IMR-90 (cell line): ENCODE results near the gene PRELID2.

Source experiments
- CTCF ChIP-seq: conservative IDR thresholded peaks from 2 replicates; pipeline ENCODE4 v1.5.1; 2012; ENCODE audit warnings: mild to moderate bottlenecking, low read depth, low read length, improper control_type of control experiment
- ELK1 ChIP-seq: fragments of 150-350 bp; IDR thresholded peaks from 2 replicates; pipeline ENCODE4 v1.6.1; 2016; ENCODE audit warnings: low read depth, mild to moderate bottlenecking, low read length, moderate library complexity, borderline replicate concordance
- MAFK ChIP-seq: IDR thresholded peaks from 2 replicates; pipeline ENCODE4 v1.6.1; 2012; ENCODE audit warnings: low read depth, low read length, improper control_type of control experiment
- MXI1 ChIP-seq: IDR thresholded peaks from 2 replicates; pipeline ENCODE4 v1.6.1; 2012; ENCODE audit warnings: low read depth, mild to moderate bottlenecking, low read length, moderate library complexity, borderline replicate concordance
- NFE2L2 ChIP-seq: fragments of 150-350 bp; IDR thresholded peaks from 2 replicates; pipeline ENCODE4 v1.6.1; 2016; ENCODE audit warnings: low read depth, mild to moderate bottlenecking, low read length
- POLR2A ChIP-seq: IDR thresholded peaks from 2 replicates; pipeline ENCODE4 v1.6.1; 2012; ENCODE audit warnings: mild to moderate bottlenecking, low read depth, low read length
- RAD21 ChIP-seq: IDR thresholded peaks from 2 replicates; pipeline ENCODE4 v1.6.1; 2012; ENCODE audit warnings: low read length, improper control_type of control experiment
- RCOR1 ChIP-seq: IDR thresholded peaks from 2 replicates; pipeline ENCODE4 v1.6.1; 2012; ENCODE audit warnings: mild to moderate bottlenecking, low read length, improper control_type of control experiment; ENCODE audit not compliant: insufficient replicate concordance
- RFX5 ChIP-seq: IDR thresholded peaks from 2 replicates; pipeline ENCODE4 v1.8.0; 2012; ENCODE audit warnings: low read depth, mild to moderate bottlenecking, low read length, moderate library complexity
- SMC3 ChIP-seq: fragments of 150-350 bp; IDR thresholded peaks from 2 replicates; pipeline ENCODE4 v1.6.1; 2016; ENCODE audit warnings: low read depth, mild to moderate bottlenecking, antibody characterized with exemption, low read length, moderate library complexity
- USF2 ChIP-seq: fragments of 150-350 bp; IDR thresholded peaks from 2 replicates; pipeline ENCODE4 v1.6.1; 2017; ENCODE audit warnings: mild to moderate bottlenecking, antibody characterized with exemption, low read length, low read depth

DNA sequence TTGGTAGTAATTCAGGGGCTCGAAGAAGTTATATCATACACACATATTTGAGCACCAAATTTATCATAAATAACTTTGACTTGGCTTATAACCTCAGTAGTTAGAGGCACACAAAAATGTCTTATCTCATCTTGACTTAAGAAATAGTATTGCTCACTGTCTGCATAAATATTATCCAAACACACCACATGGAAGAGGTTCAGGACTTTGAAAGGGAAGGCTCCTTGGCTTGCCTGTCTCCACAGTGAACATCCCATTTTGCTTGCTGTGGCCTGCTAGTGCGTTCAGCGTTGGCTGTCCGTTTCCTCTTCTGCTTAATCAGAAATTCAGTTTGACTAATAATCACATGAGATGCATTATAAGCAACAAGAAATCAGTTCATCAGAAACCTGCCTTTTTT is 23.8 kb upstream of the PRELID2 start:
- TF ChIP-seq CTCF (no peak), RCOR1 (no peak), USF2 (no peak), POLR2A (no peak), MAFK (no peak), SMC3 (no peak), RFX5 (no peak), NFE2L2 (no peak), ELK1 (no peak), MXI1 (no peak), RAD21 (no peak)
